Calu3 (cell line): ENCODE results near the gene LPCAT2. TPM values are rescaled to one million over a fixed set of nuclear protein-coding genes. Genes with fewer than 3 reads are reported as not detected.

ENCODE experiments used
- BruUV-seq: library from RNA; stranded (reverse); fragments of 400-500 nt; replicated peaks from 2 replicates; lab custom pipeline; 2021; lab: Mats Ljungman, UMichigan
- CTCF ChIA-PET: fragments of 300-600 bp; sonication (Branson Sonifier 250); formaldehyde crosslinking; loops from one replicate; lab custom pipeline; 2022; ENCODE audit warnings: antibody characterized with exemption; lab: Charles Lee
- DNase-seq: peaks from one replicate; pipeline ENCODE4 v3.0.0; 2022
- H3K27ac Mint-ChIP-seq: one replicate; pipeline ENCODE4 v1.8.0; 2022; ENCODE audit warnings: mixed read lengths; ENCODE audit not compliant: unreplicated experiment
- H3K27me3 Mint-ChIP-seq: one replicate; pipeline ENCODE4 v1.8.0; 2022; ENCODE audit warnings: mixed read lengths; ENCODE audit not compliant: unreplicated experiment
- H3K36me3 Mint-ChIP-seq: one replicate; pipeline ENCODE4 v1.8.0; 2022; ENCODE audit warnings: mild to moderate bottlenecking, moderate library complexity, mixed read lengths; ENCODE audit not compliant: insufficient read depth, unreplicated experiment
- H3K4me1 Mint-ChIP-seq: one replicate; pipeline ENCODE4 v1.8.0; 2022; ENCODE audit warnings: mild to moderate bottlenecking, low read depth, mixed read lengths; ENCODE audit not compliant: unreplicated experiment
- H3K4me3 Mint-ChIP-seq: one replicate; pipeline ENCODE4 v1.8.0; 2022; ENCODE audit warnings: mild to moderate bottlenecking, low read depth, moderate library complexity, mixed read lengths; ENCODE audit not compliant: unreplicated experiment
- H3K9me3 Mint-ChIP-seq: one replicate; pipeline ENCODE4 v1.8.0; 2022; ENCODE audit warnings: low read depth, mixed read lengths; ENCODE audit not compliant: unreplicated experiment
- CTCF ChIP-seq: fragments of 200-600 bp; IDR thresholded peaks from one replicate; pipeline ENCODE4 v1.8.0; 2022; ENCODE audit warnings: antibody characterized with exemption; ENCODE audit not compliant: unreplicated experiment
- intact Hi-C: fragments of 100-400 bp; cut with micrococcal nuclease; formaldehyde crosslinking; loops from one replicate; pipeline ENCODE4 v1.10.0; 2022; ENCODE audit not compliant: unreplicated experiment
- total RNA-seq: library from RNA; stranded (reverse); gene quantifications from 2 replicates; pipeline ENCODE4 v1.2.3, GENCODE V29; 2022

The LPCAT2 gene
- total RNA-seq, 1 experiment from 2014 or later: 10.0 TPM

- H3K27ac Mint-ChIP-seq: no peak overlapping the region
- no TSS peak for BruUV-seq
- H3K4me1 Mint-ChIP-seq: no peaks in the 10 kb centered on the region
- no peaks in the 10 kb centered on the region for H3K9me3 Mint-ChIP-seq
- TF ChIP-seq CTCF: no peak
- H3K36me3 Mint-ChIP-seq: no peaks in the 10 kb centered on the region
- CTCF ChIA-PET: no interaction called here
- H3K27me3 Mint-ChIP-seq: no peaks in the 10 kb centered on the region
- intact Hi-C loops: no loop called here
- no peak for DNase-seq
- no peak overlapping the region for H3K4me3 Mint-ChIP-seq
These were observed 61.3 kb downstream of the LPCAT2 start for GRCh38 chr16:55570159-55570558.

GRCh38 chr16:55571191-55571897, 62.5 kb downstream of the LPCAT2 start:
- H3K27me3 Mint-ChIP-seq: no peaks in the 10 kb centered on the region
- no peaks in the 10 kb centered on the region for H3K9me3 Mint-ChIP-seq
- CTCF ChIA-PET: no interaction called here
- H3K4me1 Mint-ChIP-seq: no peaks in the 10 kb centered on the region
- DNase-seq: no peak
- intact Hi-C loops: no loop called here
- no peak overlapping the region for H3K4me3 Mint-ChIP-seq
- no TSS peak for BruUV-seq
- H3K27ac Mint-ChIP-seq: no peak overlapping the region
- no peak for TF ChIP-seq CTCF
- no peaks in the 10 kb centered on the region for H3K36me3 Mint-ChIP-seq

- intact Hi-C loops: no loop called here
- CTCF ChIA-PET: no interaction called here
These were observed 63.6 kb downstream of the LPCAT2 start for GRCh38 chr16:55572439-55572838.

GRCh38 chr16:55574811-55575210, 65.9 kb downstream of the LPCAT2 start:
- intact Hi-C loops: no loop called here
- CTCF ChIA-PET: no interaction called here
- no peaks in the 10 kb centered on the region for H3K4me1 Mint-ChIP-seq
- H3K27ac Mint-ChIP-seq: no peak overlapping the region
- no peaks in the 10 kb centered on the region for H3K9me3 Mint-ChIP-seq
- no peaks in the 10 kb centered on the region for H3K36me3 Mint-ChIP-seq
- no peak for DNase-seq
- H3K27me3 Mint-ChIP-seq: no peaks in the 10 kb centered on the region
- no TSS peak for BruUV-seq
- no peak for TF ChIP-seq CTCF
- H3K4me3 Mint-ChIP-seq: no peak overlapping the region

More at GRCh38 chr16:55572439-55572838, 63.6 kb downstream of the LPCAT2 start:
- Mint-ChIP-seq H3K4me3 (no peak overlapping the region), H3K9me3 (no peaks in the 10 kb centered on the region), H3K4me1 (no peaks in the 10 kb centered on the region), H3K27ac (no peak overlapping the region), H3K27me3 (no peaks in the 10 kb centered on the region), H3K36me3 (no peaks in the 10 kb centered on the region)
- no TSS peak for BruUV-seq
- DNase-seq: no peak
- no peak for TF ChIP-seq CTCF
